Testis (tissue), 3 donors: ENCODE data around the gene HSD17B11. TPM values are rescaled to one million over a fixed set of nuclear protein-coding genes. Genes with fewer than 3 reads are reported as not detected.
"Not testable (repeated sequence)": the region's sequence is repeated elsewhere in the genome, so short reads cannot be mapped to it uniquely, and the experiment has no call there.

Source experiments
- DNase-seq: peaks from one replicate; pipeline ENCODE4 v3.0.0-alpha.2; 2019
- H3K27ac ChIP-seq, 2 donors: fragments of 200-600 bp; sonication (generic); one replicate each; pipeline ENCODE4 v1.5.1; 2019
- H3K27me3 ChIP-seq: fragments of 200-600 bp; sonication (generic); one replicate; pipeline ENCODE4 v1.5.1; 2019
- H3K36me3 ChIP-seq: fragments of 200-600 bp; sonication (generic); one replicate; pipeline ENCODE4 v1.5.1; 2017; ENCODE audit warnings: low read depth; ENCODE audit errors: missing control alignments
- H3K4me1 ChIP-seq: fragments of 200-600 bp; sonication (generic); one replicate; pipeline ENCODE4 v1.5.1; 2019
- H3K4me3 ChIP-seq, 2 donors: fragments of 200-600 bp; sonication (generic); one replicate each; pipeline ENCODE4 v1.5.1; 2017 to 2019
- H3K9me3 ChIP-seq: fragments of 200-600 bp; sonication (generic); one replicate; pipeline ENCODE4 v1.5.1; 2017
- POLR2A ChIP-seq: fragments of 450-650 bp; IDR thresholded peaks from one replicate; pipeline ENCODE4 v1.6.1; 2017; ENCODE audit warnings: antibody characterized with exemption, mild to moderate bottlenecking, moderate library complexity
- WGBS, 2 donors: methylation state at CpG; one replicate each; pipeline ENCODE4 v1.1.5; 2018; 5-methylcytosine and 5-hydroxymethylcytosine counted together
- intact Hi-C: fragments of 100-400 bp; cut with DNase I; formaldehyde crosslinking; loops from one replicate; pipeline ENCODE4 v1.15.1; 2023; ENCODE audit warnings: low total_unique reads
- polyA plus RNA-seq: library from polyadenylated mRNA; stranded (reverse); fragments of 350-450 nt; fragmentation: Illumina TruSeq; extraction: RNeasy Lipid Tissue Mini Kit (QIAGEN cat#74804); gene quantifications from one replicate; pipeline ENCODE4 v1.2.3, GENCODE V29; 2014; ENCODE audit warnings: low read depth, low replicate concordance; ENCODE audit not compliant: insufficient read depth
- total RNA-seq, 2 donors: library from RNA; depleted of rRNA; stranded (reverse); fragments of >200 nt; gene quantifications; one replicate each; pipeline ENCODE4 v1.2.3, GENCODE V29; 2016
- TF ChIP-seq, protein P1 (sequence below), 3 experiments: fragments of 450-650 bp in 2 of 3; fragments of 200-600 bp in 1 of 3; sonication (generic) in 1 of 3; IDR thresholded peaks; one replicate each; pipeline ENCODE4 v1.5.1; 2016 to 2019; ENCODE audit warnings: antibody characterized with exemption in 3 of 3, mild to moderate bottlenecking in 2 of 3, moderate library complexity in 1 of 3

HSD17B11 gene
- total and polyA plus RNA-seq, 3 donors from 2014 or later = 21.3 to 24.2 (median 22.7) TPM

DNA sequence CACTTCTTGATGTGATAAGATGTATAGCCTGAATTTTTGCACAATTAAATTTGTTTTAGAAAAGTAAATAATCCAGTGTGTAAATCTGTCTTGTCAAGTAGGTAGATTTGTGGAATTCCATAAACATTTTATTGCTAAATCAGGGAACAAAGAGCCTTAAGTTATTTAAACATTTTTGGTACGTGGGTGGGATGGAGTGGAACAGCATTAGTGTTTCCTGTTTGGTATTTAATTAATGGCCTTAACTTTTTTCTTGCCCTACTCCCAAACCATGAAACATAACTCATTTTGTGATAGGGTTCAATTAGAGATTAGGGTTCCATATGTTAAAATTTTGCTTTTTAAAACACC, 36.5 kb upstream of the HSD17B11 start:
- intact Hi-C loops = no loop called here

DNA sequence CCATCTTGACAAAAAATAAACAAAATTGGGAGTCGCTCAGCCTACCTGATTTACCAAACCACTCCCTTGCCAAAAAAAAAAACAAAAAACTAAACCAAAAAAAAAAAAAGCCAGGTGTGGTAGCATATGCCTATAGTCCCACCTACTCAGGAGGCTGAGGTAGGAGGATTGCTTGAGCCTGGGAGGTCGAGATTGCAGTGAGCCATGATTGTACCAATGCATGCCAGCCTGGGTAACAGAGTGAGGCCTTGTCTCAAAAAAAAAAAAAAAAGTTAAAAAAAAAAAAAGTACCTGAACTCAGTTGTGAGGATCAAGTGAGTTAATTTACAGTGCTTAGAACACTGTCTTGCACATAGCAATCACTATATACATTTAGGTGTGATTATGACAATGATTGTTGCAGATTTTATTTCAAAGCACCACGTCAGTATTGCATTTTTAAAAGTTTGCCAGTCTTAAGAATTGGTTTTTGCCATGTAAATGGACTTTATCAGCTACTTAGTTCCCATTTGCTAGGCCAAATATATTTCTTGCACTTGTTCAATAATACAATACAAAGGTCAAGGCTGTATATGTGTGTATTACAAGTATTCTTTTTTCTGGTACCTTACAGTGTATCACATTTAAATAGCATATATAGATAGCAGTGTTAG, 36.0 kb upstream of the HSD17B11 start:
- Histone ChIP-seq H3K4me1 (peaks cover 14% of the 10 kb centered on the region), H3K9me3 (no peaks in the 10 kb centered on the region), H3K36me3 (no peaks in the 10 kb centered on the region), H3K27me3 (no peaks in the 10 kb centered on the region), H3K27ac (no peak overlapping the region), H3K4me3 (no peak overlapping the region)
- no peak for DNase-seq
- intact Hi-C loops = no loop called here
- TF ChIP-seq, protein P1, sequence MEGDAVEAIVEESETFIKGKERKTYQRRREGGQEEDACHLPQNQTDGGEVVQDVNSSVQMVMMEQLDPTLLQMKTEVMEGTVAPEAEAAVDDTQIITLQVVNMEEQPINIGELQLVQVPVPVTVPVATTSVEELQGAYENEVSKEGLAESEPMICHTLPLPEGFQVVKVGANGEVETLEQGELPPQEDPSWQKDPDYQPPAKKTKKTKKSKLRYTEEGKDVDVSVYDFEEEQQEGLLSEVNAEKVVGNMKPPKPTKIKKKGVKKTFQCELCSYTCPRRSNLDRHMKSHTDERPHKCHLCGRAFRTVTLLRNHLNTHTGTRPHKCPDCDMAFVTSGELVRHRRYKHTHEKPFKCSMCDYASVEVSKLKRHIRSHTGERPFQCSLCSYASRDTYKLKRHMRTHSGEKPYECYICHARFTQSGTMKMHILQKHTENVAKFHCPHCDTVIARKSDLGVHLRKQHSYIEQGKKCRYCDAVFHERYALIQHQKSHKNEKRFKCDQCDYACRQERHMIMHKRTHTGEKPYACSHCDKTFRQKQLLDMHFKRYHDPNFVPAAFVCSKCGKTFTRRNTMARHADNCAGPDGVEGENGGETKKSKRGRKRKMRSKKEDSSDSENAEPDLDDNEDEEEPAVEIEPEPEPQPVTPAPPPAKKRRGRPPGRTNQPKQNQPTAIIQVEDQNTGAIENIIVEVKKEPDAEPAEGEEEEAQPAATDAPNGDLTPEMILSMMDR (IDR thresholded peaks at IDR 0.05) = no peak
- TF ChIP-seq POLR2A = no peak
- WGBS, 2 donors = 72 to 78% methylated on average over 3 of the region's 3 CpGs

More for the DNA sequence above, 36.5 kb upstream of the HSD17B11 start:
- Histone ChIP-seq H3K36me3 (no peaks in the 10 kb centered on the region), H3K4me3 (no peak overlapping the region), H3K27me3 (no peaks in the 10 kb centered on the region), H3K27ac (no peak overlapping the region), H3K4me1 (peaks cover 14% of the 10 kb centered on the region), H3K9me3 (no peaks in the 10 kb centered on the region)
- TF ChIP-seq, protein P1 (IDR thresholded peaks at IDR 0.05) = no peak
- TF ChIP-seq POLR2A = no peak
- WGBS, 2 donors = 50 to 61% methylated on average over 1 of the region's 1 CpG
- no peak for DNase-seq

GRCh38 chr4:87425711-87426110, 34.7 kb upstream of the HSD17B11 start:
- intact Hi-C loops = no loop called here
- Histone ChIP-seq H3K27ac (no peak overlapping the region), H3K27me3 (no peaks in the 10 kb centered on the region), H3K4me3 (no peak overlapping the region), H3K9me3 (no peaks in the 10 kb centered on the region), H3K36me3 (no peaks in the 10 kb centered on the region), H3K4me1 (peaks cover 14% of the 10 kb centered on the region)
- no peak for DNase-seq
- 87 to 98% methylated on average over 2 of the region's 2 CpGs for WGBS, 2 donors
- TF ChIP-seq POLR2A = no peak
- TF ChIP-seq, protein P1 (IDR thresholded peaks at IDR 0.05) = no peak

DNA sequence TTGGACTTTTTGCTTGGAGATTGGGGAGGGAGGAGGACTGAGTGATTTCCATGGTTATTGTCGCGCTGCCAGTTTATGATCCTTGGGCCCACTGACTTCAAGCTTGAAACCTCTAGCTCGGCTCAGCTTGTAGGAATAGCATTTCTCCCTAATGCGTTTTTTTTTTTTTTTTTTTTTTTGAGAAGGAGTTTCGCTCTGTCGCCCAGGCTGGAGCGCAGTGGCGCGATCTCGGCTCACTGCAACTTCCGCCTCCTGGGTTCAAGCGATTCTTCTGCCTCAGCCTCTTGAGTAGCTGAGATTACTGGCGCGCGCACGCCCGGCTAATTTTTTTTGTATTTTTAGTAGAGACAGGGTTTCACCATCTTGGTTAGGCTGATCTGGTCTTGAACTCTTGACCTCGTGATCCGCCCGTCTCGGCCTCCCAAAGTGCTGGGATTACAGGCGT, 33.1 kb upstream of the HSD17B11 start:
- H3K4me1 ChIP-seq = peaks cover 14% of the 10 kb centered on the region
- peak; percentile 32 for DNase-seq
- H3K27me3 ChIP-seq, H3K36me3 ChIP-seq, intact Hi-C loops, H3K9me3 ChIP-seq: not testable (repeated sequence)
- WGBS, 2 donors = 58 to 85% methylated on average over 22 of the region's 22 CpGs
- H3K27ac ChIP-seq = peak overlapping the region; percentile 85 to 95
- peak overlapping the region; percentile 80 to 92 for H3K4me3 ChIP-seq

DNA sequence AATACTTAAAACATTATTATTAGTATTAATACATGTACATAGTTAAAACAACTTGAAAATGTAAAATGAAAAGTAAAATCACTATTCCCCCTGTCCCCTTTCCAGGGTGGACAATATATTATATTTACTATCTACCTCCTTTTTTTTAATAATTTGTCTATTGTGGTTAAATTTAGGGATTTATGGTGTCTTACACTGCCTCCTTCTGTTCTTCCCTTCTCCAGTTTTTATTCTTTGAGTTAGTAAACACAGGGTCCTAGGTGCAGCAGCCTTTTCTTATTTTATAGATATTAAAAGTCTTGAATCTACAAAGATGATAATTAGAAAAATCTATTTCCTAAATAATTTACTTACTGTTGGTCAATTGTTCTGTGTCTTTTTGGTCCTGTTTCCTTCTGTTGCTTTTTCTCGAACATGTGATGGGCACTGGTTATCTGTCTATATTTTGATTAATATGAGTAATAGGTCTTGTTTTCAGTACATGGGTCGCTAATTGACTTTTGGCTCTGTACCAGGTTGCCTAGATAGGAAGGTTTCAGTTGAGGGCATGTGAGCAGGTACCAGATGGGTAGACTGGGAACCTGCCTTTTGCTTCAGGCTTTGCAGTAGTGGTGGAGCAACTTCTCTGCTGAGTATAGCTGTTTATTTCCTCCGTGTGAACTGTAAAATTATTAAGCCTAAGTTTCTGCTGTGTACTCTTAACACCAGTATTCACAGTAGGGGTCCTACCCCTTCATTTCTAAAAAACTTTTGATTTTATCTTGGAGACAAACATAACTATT, 32.5 kb upstream of the HSD17B11 start:
- WGBS, 2 donors = 2 to 9% methylated on average over 3 of the region's 3 CpGs
- Histone ChIP-seq H3K9me3 (no peaks in the 10 kb centered on the region), H3K27me3 (no peaks in the 10 kb centered on the region), H3K27ac (peak overlapping the region; percentile 85 to 95), H3K4me1 (peaks cover 14% of the 10 kb centered on the region), H3K4me3 (peak overlapping the region; percentile 80 to 92), H3K36me3 (no peaks in the 10 kb centered on the region)
- peak; percentile 28 for DNase-seq
- TF ChIP-seq POLR2A = no peak
- TF ChIP-seq, protein P1 (IDR thresholded peaks at IDR 0.05) = peak in 1 of 3 experiments; percentile 14
- intact Hi-C loops = no loop called here
